Small intestine (tissue), 16 donors: ENCODE data around the gene TSPAN19. TPM values are rescaled to one million over a fixed set of nuclear protein-coding genes. Genes with fewer than 3 reads are reported as not detected.

ENCODE experiments used
- DNase-seq, 2 donors: peaks; one replicate each; pipeline versions ENCODE4 v3.0.0 to v3.0.0-alpha.2; 2013
- FAIRE-seq: peaks from 2 replicates; lab custom pipeline; 2012; peaks lifted over from hg19 to GRCh38; lab: Jason Lieb, UNC
- H3K27ac ChIP-seq, 3 donors: one replicate each; pipeline ENCODE4 v1.5.1; 2013; ENCODE audit warnings: low read length in 2 of 3, mild to moderate bottlenecking in 2 of 3, control low read depth in 1 of 3, inconsistent platforms in 1 of 3, low read depth in 1 of 3, moderate library complexity in 1 of 3
- H3K27me3 ChIP-seq, 3 donors: one replicate each; pipeline ENCODE4 v1.6.1; 2013; ENCODE audit warnings: low read length in 3 of 3, inconsistent platforms in 1 of 3; ENCODE audit not compliant: control insufficient read depth in 3 of 3, insufficient read depth in 3 of 3
- H3K36me3 ChIP-seq, 3 donors: one replicate each; pipeline ENCODE4 v1.6.1; 2013; ENCODE audit warnings: low read length in 3 of 3, inconsistent platforms in 1 of 3, low read depth in 1 of 3, mild to moderate bottlenecking in 1 of 3, moderate library complexity in 1 of 3; ENCODE audit not compliant: control insufficient read depth in 3 of 3, insufficient read depth in 2 of 3
- H3K4me1 ChIP-seq, 3 donors: one replicate each; pipeline ENCODE4 v1.6.1; 2013; ENCODE audit warnings: low read length in 2 of 3, inconsistent platforms in 1 of 3, low read depth in 1 of 3, mild to moderate bottlenecking in 1 of 3, moderate library complexity in 1 of 3; ENCODE audit not compliant: control insufficient read depth in 3 of 3, insufficient read depth in 2 of 3
- H3K4me3 ChIP-seq, 3 donors: one replicate each; pipeline ENCODE4 v1.5.1; 2013; ENCODE audit warnings: low read length in 3 of 3, control low read depth in 1 of 3, inconsistent platforms in 1 of 3, low read depth in 1 of 3, mild to moderate bottlenecking in 1 of 3, moderate library complexity in 1 of 3
- H3K9me3 ChIP-seq, 2 donors: one replicate each; pipeline ENCODE4 v1.6.1; 2013; ENCODE audit warnings: low read depth in 1 of 2, low read length in 1 of 2; ENCODE audit not compliant: control insufficient read depth in 2 of 2, insufficient read depth in 1 of 2
- WGBS, 3 donors: extraction: QIAGEN DNeasy Blood & Tissue Kit; methylation state at CpG; one replicate each; pipeline ENCODE4 v1.1.7; 2013; 5-methylcytosine and 5-hydroxymethylcytosine counted together
- long read RNA-seq, 10 donors: transcript quantifications; one replicate each; lab custom pipeline, GENCODE V29; 2026
- polyA plus RNA-seq, 4 donors: library from polyadenylated mRNA; stranded (reverse) in 3 of 4; unstranded in 1 of 4; fragments of 200-250 nt in 3 of 4; fragments of 120-200 nt in 1 of 4; gene quantifications; one replicate each; pipeline versions ENCODE4 v1.2.1 to v1.2.3, GENCODE V29; 2013
- donor health status: healthy with polysubstance abuse.
- donor health status: control.
- donor health status: control.
- donor health status: Bipolar disorder and iron deficiency.
- donor health status: healthy.

Gene TSPAN19
- under 1 TPM in 1 of 4 donors, not detected in 3; 0.34 TPM for polyA plus RNA-seq
- long read RNA-seq, donor 1, partial matches to known transcripts = 0 of 1 reads
- long read RNA-seq, donor 1, other reads (novel, unspliced or antisense) = 0 of 1 reads
- long read RNA-seq, donor 2 = 0 reads
- long read RNA-seq, donor 3 = 0 reads
- long read RNA-seq, donor 4 = 0 reads
- long read RNA-seq, donor 5 = 0 reads
- long read RNA-seq, donor 6 = 0 reads
- long read RNA-seq, donor 7 = 0 reads
- long read RNA-seq, donor 8 = 0 reads
- long read RNA-seq, donor 9 = 0 reads
- long read RNA-seq, donor 10 = 0 reads

- DNase-seq (peak; percentile 56 to 76), FAIRE-seq (no peak)
- Histone ChIP-seq H3K27me3 (peaks cover 0 to 2% (median 0%) of the 10 kb centered on the region in 3 donors), H3K27ac (no peak within 1 kb of the TSS), H3K4me1 (no peaks in the 10 kb centered on the region), H3K36me3 (no peaks in the 10 kb centered on the region), H3K4me3 (peak within 1 kb of the TSS in 2 of 3 donors; percentile 16 to 49), H3K9me3 (no peaks in the 10 kb centered on the region)
- 2 to 3% (median 2%) methylated on average over 22 of the region's 22 CpGs for WGBS, 3 donors
Measured at GRCh38 chr12:85036234-85036707, at the start of gene TSPAN19, which contains the start of gene LRRIQ1. Gene TSPAN19, minus strand, starts transcription at chr12:85036277. Its CDS starts 6,331 bp downstream, at chr12:85029946. Gene LRRIQ1, plus strand, starts transcription at chr12:85036351. Its CDS starts 1,826 bp downstream, at chr12:85038177.

- no peak for DNase-seq
- no peaks in the 10 kb centered on the region for H3K36me3 ChIP-seq
- no peak for FAIRE-seq
- H3K4me3 ChIP-seq = no peak overlapping the region
- no peaks in the 10 kb centered on the region for H3K9me3 ChIP-seq
- no peak overlapping the region for H3K27ac ChIP-seq
- no peaks in the 10 kb centered on the region for H3K27me3 ChIP-seq
- H3K4me1 ChIP-seq = no peaks in the 10 kb centered on the region
- 64 to 78% (median 74%) methylated on average over 5 of the region's 5 CpGs for WGBS, 3 donors
Measured at GRCh38 chr12:85085066-85085465, 49.0 kb upstream of the TSPAN19 start.

- Histone ChIP-seq H3K27ac (no peak overlapping the region), H3K27me3 (no peaks in the 10 kb centered on the region), H3K4me3 (no peak overlapping the region), H3K36me3 (no peaks in the 10 kb centered on the region), H3K4me1 (no peaks in the 10 kb centered on the region), H3K9me3 (no peaks in the 10 kb centered on the region)
- WGBS, 3 donors = 0 to 3% (median 2%) methylated on average over 1 of the region's 1 CpG
- no peak for FAIRE-seq
- DNase-seq = peak; percentile 31 to 39
Measured at GRCh38 chr12:85076688-85077430, 40.8 kb upstream of the TSPAN19 start.

- 77 to 90% (median 83%) methylated on average over 1 of the region's 1 CpG for WGBS, 3 donors
- FAIRE-seq (no peak), DNase-seq (no peak)
- H3K27ac ChIP-seq = no peak overlapping the region
- no peaks in the 10 kb centered on the region for H3K4me1 ChIP-seq
- no peaks in the 10 kb centered on the region for H3K27me3 ChIP-seq
- H3K9me3 ChIP-seq = no peaks in the 10 kb centered on the region
- no peaks in the 10 kb centered on the region for H3K36me3 ChIP-seq
- no peak overlapping the region for H3K4me3 ChIP-seq
Measured at GRCh38 chr12:85072826-85073225, 36.7 kb upstream of the TSPAN19 start.

GRCh38 chr12:85065837-85066482 lies 29.9 kb upstream of the TSPAN19 start:
- FAIRE-seq (no peak), DNase-seq (no peak)
- Histone ChIP-seq H3K4me3 (no peak overlapping the region), H3K36me3 (no peaks in the 10 kb centered on the region), H3K27ac (no peak overlapping the region), H3K27me3 (no peaks in the 10 kb centered on the region), H3K9me3 (no peaks in the 10 kb centered on the region), H3K4me1 (no peaks in the 10 kb centered on the region)
- WGBS, 3 donors = 86 to 90% (median 86%) methylated on average over 3 of the region's 3 CpGs

- WGBS, 3 donors = 57 to 71% (median 58%) methylated on average over 2 of the region's 2 CpGs
- FAIRE-seq = no peak
Measured at GRCh38 chr12:85060916-85061315, 24.8 kb upstream of the TSPAN19 start.

GRCh38 chr12:85059594-85059993 lies 23.5 kb upstream of the TSPAN19 start:
- WGBS, 3 donors = 49 to 61% (median 51%) methylated on average over 6 of the region's 6 CpGs
- Histone ChIP-seq H3K4me1 (no peaks in the 10 kb centered on the region), H3K4me3 (no peak overlapping the region), H3K9me3 (no peaks in the 10 kb centered on the region), H3K27me3 (no peaks in the 10 kb centered on the region), H3K27ac (no peak overlapping the region), H3K36me3 (no peaks in the 10 kb centered on the region)
- no peak for FAIRE-seq
- DNase-seq = no peak

More at GRCh38 chr12:85060916-85061315, 24.8 kb upstream of the TSPAN19 start:
- Histone ChIP-seq H3K27me3 (no peaks in the 10 kb centered on the region), H3K27ac (no peak overlapping the region), H3K4me3 (no peak overlapping the region), H3K36me3 (no peaks in the 10 kb centered on the region), H3K4me1 (no peaks in the 10 kb centered on the region), H3K9me3 (no peaks in the 10 kb centered on the region)
- DNase-seq = no peak

- Histone ChIP-seq H3K4me1 (no peaks in the 10 kb centered on the region), H3K27ac (no peak overlapping the region), H3K4me3 (no peak overlapping the region), H3K9me3 (no peaks in the 10 kb centered on the region), H3K36me3 (no peaks in the 10 kb centered on the region), H3K27me3 (no peaks in the 10 kb centered on the region)
- WGBS, 3 donors = 42 to 48% (median 46%) methylated on average over 3 of the region's 3 CpGs
- FAIRE-seq (no peak), DNase-seq (no peak)
Measured at GRCh38 chr12:85058339-85058738, 22.3 kb upstream of the TSPAN19 start.
